HG03342 (cell line): ENCODE results near the gene NPSR1.
A peak's percentile ranks its signal among the peaks of the same experiment; 100 is the strongest.
"Not testable (repeated sequence)": the region's sequence is repeated elsewhere in the genome, so short reads cannot be mapped to it uniquely, and the experiment has no call there.

Experiments used
- ATAC-seq: cut with Tn5 transposase; IDR thresholded peaks from one replicate; pipeline ENCODE4 v1.9.1; 2021; ENCODE audit warnings: mild to moderate bottlenecking, moderate library complexity; ENCODE audit not compliant: unreplicated experiment

The NPSR1 gene, protein sequence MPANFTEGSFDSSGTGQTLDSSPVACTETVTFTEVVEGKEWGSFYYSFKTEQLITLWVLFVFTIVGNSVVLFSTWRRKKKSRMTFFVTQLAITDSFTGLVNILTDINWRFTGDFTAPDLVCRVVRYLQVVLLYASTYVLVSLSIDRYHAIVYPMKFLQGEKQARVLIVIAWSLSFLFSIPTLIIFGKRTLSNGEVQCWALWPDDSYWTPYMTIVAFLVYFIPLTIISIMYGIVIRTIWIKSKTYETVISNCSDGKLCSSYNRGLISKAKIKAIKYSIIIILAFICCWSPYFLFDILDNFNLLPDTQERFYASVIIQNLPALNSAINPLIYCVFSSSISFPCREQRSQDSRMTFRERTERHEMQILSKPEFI

DNA sequence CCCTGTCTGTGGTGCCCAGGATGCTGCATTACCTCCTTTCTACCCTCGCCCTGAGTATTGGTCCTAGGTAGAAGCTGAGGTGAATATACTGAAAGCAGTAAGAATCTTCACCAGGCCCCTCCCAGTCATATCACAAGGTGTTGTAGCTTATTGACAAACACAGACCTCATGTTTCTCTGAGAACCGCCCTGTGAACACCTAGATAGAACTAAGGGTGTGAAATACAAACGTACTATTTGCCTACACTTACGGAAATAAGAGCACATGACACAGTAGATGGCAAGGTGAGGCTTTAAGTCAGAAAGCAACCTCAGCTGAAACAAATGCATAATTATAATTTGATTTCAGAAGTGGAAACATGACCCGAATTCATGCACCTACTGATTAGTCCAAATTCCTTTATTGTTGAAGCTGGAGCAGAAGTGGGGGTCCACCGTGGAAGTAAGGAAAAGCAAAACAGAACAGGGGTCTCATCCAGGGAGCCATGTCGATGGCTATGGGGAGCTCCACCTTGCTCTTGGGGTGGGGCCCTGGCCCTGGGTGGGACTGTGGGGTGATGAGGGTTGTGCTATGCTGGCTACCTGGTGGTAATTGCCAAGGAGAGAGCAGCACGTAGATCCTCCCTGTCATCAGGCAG lies at the start of gene NPSR1:
Gene NPSR1 (plus strand): TSS at position 587 of the 637 bp plus-strand sequence. CDS start 195 bp downstream, outside the sequence.
- no peak for ATAC-seq

GRCh38 chr7:34612661-34613060 lies 45.4 kb upstream of the NPSR1 start:
- no peak for ATAC-seq

DNA sequence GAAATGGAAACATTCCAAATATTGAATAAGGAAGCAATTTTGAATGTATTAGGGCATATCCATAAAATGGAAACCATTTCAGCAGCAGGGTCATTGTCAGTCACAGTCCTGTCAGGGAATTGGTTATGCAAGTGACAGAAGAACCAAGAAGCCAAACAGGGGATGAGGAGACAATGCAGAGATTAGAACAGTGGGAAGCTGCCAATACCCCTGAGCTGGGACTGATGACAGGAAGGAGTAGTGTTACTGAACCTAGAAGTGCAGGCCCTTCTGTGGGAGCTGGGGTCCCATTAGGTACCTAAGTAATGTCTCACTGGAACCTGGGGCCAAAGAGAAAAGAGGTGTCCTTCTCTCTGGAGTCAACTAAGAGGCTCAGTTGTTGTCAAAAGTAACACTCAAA lies 37.6 kb upstream of the NPSR1 start:
- ATAC-seq = no peak

DNA sequence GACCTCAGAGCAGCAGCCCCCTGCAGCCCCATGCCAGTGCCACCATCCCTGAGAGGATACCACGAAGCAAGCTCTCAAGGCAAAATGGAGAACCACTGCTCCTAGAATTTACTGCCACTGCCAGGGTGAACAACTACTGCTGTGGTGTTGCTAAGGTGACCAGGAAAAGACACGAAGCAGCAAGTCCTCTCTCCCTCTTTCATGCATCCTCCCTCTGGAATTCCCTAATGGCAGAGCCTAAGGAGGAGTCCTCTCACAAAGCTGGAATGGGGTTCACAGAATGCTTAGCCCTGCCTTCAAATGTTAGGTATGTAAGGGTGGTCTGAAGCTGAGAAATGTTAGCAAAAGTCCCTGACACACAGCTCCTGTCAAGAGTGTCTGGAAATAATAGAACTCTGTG lies 35.8 kb upstream of the NPSR1 start:
- no peak for ATAC-seq

DNA sequence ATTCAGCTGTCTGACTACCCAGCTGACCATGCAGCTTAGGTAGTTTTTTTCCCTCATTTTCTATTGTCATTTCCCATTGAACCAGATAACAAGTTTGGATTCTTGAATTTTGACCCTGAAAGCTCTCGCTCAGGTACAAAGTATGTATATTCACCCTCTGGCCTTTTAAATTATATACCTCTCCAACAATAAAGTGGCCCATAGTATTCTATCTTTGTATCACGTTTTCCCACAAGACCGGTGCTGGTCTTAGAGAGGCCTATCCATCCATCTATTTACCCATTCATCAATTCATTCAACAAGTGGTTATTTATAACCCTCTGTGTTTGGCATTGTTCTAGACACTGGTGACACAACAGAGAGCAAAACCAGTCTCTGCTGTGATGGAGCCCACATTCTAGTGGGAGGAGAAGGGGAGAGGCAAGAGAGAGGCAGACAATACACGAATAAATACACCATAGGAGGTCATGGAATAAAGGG lies 35.2 kb upstream of the NPSR1 start:
- ATAC-seq = no peak

- ATAC-seq = not testable (repeated sequence)
Measured at GRCh38 chr7:34628618-34629017, 29.4 kb upstream of the NPSR1 start.

GRCh38 chr7:34652809-34653208 lies 5.2 kb upstream of the NPSR1 start:
- no peak for ATAC-seq

DNA sequence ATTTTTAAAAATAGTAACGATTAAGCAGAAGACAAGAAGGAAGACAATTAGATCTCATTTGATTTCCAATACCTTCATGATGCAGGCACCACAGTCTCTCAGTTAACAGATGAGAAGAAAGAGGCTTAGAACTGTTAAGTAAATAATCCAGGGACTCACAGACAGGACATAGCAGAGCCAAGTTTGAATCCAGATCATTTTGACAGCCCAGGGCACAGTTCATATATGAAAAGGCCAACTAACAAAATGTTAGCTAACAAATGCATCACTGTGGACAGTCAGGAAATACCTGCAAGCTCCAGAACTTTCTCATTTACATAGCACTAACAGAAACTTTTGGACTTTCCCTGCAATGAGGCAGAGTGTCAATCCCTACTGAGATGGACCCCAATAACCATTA lies 4.2 kb upstream of the NPSR1 start:
- no peak for ATAC-seq

DNA sequence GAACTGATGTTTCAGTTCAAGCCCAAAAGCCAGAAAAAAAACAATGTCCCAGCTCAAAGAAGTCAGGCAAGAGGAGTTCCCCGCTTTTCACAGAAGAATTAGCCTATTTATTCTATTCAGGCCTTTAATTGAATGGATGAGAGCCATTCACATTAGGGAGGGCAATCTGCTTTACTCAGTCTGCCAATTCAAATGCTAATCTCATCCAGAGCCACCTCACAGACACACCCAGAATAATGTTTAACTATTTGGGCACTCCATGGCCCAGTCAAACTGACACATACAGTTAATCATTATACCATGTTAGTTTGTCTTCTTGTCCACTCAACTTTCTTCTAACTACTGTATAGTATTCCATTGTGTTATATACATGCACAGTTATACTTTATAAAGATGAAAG lies 2.6 kb upstream of the NPSR1 start:
- no peak for ATAC-seq

GRCh38 chr7:34656041-34656440 lies 2.0 kb upstream of the NPSR1 start:
- ATAC-seq = no peak

DNA sequence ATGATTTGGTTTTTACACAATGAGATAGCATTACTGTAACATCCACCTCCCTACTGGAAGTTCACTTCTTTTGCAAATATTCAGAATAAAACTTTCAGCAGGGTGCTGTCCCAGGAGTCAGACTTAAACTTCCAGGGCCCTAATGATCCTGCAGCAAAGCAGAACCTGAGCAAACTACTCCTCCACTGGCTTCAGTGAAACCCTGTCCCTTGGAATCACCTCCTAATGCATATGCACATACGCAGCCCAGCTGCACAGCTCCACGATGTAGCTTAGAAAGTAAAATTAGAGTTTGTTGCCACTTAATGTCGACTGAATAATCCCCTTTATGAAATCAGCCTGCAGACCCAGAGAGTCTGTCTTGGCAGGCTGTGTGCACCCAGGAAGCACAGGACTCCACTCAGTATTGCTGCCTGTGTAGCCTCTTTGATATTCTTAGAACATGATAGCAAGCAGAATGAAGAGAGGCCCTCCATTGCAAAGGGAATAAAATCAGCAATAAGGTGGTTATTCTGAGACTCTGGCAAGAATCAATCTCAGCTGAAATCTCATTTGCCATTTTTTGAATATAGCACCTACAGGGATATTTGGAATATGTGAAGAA lies 1.6 kb downstream of the NPSR1 start:
- no peak for ATAC-seq

DNA sequence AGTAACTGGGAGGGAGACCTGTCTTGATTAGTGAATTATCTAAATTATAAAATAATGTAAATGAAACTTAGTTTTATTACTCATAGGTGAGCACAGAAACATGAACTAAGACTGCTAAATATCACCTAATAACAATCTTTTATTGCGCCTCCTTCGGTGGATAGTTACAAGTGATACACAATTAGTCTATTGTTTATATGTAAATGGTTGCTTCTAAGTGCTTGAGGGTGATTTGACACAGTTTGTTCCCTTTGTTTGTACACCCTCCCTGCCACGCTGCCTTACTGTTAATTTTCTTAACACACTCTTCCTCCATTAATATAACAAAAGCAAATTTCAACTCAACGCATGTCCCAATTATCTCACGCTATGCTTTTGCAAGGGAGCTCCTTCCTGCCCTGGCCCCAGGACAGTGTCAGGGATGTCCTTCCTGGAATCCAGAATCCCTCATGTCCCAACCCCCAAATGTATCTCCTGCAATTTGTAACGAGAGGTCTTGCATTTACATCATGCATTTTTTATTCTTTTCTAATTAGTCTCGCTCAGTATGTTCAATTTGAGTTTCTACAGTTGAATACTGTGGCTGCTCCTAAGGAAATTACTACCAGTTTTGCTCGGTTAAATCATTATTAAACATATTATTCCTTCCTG lies 4.2 kb downstream of the NPSR1 start:
- no peak for ATAC-seq

- no peak for ATAC-seq
Measured at GRCh38 chr7:34664755-34665154, 6.7 kb downstream of the NPSR1 start.

DNA sequence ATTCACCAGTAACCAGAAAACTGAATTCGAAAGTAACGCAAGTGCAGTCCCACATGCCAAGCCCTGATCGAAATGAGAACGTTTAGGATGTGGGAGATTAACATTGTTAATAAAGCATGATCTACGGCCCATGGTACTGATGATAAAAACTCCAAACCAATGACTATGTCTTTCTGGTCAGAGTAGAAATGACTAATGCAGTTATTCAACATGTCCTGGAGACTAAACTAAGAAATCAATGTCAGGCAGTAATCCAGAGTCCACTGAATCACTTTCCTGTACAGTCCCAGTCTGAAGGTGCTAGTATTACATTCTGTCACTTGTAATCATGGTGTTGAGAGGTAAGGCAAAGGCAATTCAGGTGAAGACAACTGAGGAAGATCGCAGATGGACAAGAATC lies 14.4 kb downstream of the NPSR1 start:
- no peak for ATAC-seq

DNA sequence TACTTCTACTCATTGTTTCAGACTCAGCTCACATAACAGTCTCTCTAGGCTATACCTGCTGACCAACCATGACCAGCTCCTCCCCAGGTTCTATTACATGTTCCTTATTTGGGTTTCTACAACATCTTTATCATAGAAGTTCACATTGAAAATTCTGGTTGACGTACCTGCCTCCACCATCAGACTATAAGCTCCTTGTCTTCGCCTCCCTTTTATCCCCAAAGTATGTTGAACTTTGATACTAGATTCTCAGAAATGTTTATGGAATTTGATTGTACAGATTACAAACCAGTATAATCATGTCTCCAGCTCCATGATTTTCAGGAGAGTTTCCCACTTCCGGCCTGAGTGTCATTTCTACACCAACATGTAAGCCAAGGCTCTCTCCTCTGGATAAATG lies 15.0 kb downstream of the NPSR1 start:
- ATAC-seq = no peak

- ATAC-seq = peak; percentile 73
Measured at GRCh38 chr7:34675749-34676374, 17.8 kb downstream of the NPSR1 start.

DNA sequence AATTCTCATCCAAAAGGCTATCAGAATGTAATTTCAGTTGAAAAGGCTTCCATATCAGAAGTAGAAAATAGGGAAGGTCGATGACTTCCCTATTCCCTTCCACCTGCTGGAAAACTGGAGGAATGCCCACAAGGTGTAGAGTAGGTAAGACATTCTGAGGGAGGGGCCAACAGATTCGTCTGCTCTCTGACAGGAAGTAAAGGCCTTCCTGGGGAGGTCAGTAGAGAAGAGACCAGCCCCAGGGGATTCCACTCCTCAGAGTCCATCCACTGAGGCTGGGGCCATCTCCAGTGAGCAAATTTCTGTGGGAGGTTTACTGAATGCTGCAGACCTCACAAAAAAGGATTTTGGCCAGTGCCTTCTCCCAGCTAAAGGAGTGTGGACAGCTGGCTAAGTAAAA lies 19.5 kb downstream of the NPSR1 start:
- no peak for ATAC-seq

DNA sequence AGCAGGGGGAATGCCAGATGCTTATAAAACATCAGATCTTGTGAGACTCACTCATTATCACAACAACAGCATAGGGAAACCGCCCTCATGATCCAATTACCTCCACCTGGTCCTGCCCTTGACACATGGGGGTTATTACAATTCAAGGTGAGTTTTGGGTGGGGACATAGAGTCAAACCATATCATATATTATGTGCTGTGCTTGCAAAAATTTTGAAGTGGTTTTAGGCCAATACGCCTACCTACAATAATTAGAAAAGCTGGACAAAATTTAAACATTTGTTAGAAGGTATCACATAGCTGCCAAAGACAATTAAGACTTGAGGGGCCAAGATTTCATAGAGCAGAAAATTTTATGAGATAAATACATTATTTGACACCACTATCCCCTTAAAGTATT lies 29.5 kb downstream of the NPSR1 start:
- no peak for ATAC-seq

DNA sequence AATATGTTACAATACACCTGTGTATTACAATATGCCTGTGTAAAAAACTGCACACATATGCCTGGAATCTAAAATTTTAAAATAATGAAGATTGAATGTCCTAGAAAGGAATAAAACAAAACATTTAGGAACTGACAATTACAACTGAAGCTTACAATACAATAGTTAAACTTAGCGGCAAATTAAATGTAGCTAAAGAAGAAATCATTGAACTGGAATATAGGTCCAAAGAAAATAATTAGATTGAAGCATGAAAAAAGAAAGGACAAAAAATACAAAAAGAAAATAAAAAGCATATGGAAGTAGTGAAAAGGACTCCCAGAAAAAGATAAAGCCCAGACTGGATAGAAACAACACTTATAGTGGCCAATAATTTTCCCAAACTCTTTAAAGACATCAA lies 38.4 kb downstream of the NPSR1 start:
- no peak for ATAC-seq

GRCh38 chr7:34709771-34710170 lies 51.8 kb downstream of the NPSR1 start:
- ATAC-seq = no peak

GRCh38 chr7:34718867-34719266 lies 60.8 kb downstream of the NPSR1 start:
- no peak for ATAC-seq
